GM19455 (cell line): ENCODE data around the gene FAM43A.

ENCODE experiments used
- ATAC-seq: cut with Tn5 transposase; IDR thresholded peaks from one replicate; pipeline ENCODE4 v1.9.1; 2021; ENCODE audit not compliant: unreplicated experiment

The FAM43A gene

GRCh38 chr3:194705227-194705626 lies 19.5 kb downstream of the FAM43A start:
- no peak for ATAC-seq

- ATAC-seq = no peak
These were observed 20.1 kb downstream of the FAM43A start for GRCh38 chr3:194705761-194706160.

- no peak for ATAC-seq
These were observed 21.5 kb downstream of the FAM43A start for GRCh38 chr3:194707147-194707540.

- ATAC-seq = no peak
These were observed 25.6 kb downstream of the FAM43A start for GRCh38 chr3:194711286-194711685.

- no peak for ATAC-seq
These were observed 26.2 kb downstream of the FAM43A start for GRCh38 chr3:194711913-194712312.

GRCh38 chr3:194713299-194714136 lies 27.8 kb downstream of the FAM43A start:
- no peak for ATAC-seq

GRCh38 chr3:194714137-194714455 lies 28.4 kb downstream of the FAM43A start:
- ATAC-seq = no peak

GRCh38 chr3:194714564-194714963 lies 28.9 kb downstream of the FAM43A start:
- no peak for ATAC-seq

GRCh38 chr3:194715022-194715800 lies 29.5 kb downstream of the FAM43A start:
- ATAC-seq = no peak

- no peak for ATAC-seq
These were observed 32.4 kb downstream of the FAM43A start for GRCh38 chr3:194718079-194718478.

GRCh38 chr3:194720048-194720447 lies 34.4 kb downstream of the FAM43A start:
- no peak for ATAC-seq

GRCh38 chr3:194723846-194724618 lies 38.3 kb downstream of the FAM43A start:
- no peak for ATAC-seq

GRCh38 chr3:194725346-194725745 lies 39.7 kb downstream of the FAM43A start:
- ATAC-seq = no peak

- no peak for ATAC-seq
These were observed 41.9 kb downstream of the FAM43A start for GRCh38 chr3:194727435-194728128.

GRCh38 chr3:194728986-194729385 lies 43.3 kb downstream of the FAM43A start:
- ATAC-seq = no peak

- ATAC-seq = no peak
These were observed 44.7 kb downstream of the FAM43A start for GRCh38 chr3:194730365-194730764.

- no peak for ATAC-seq
These were observed 45.9 kb downstream of the FAM43A start for GRCh38 chr3:194731506-194732073.

- ATAC-seq = no peak
These were observed 46.9 kb downstream of the FAM43A start for GRCh38 chr3:194732617-194733016.

GRCh38 chr3:194736277-194736895 lies 50.7 kb downstream of the FAM43A start:
- no peak for ATAC-seq

- no peak for ATAC-seq
These were observed 51.4 kb downstream of the FAM43A start for GRCh38 chr3:194736896-194737600.
